Measurements from ENCODE around the gene JMJD7.

JMJD7 gene

DNA sequence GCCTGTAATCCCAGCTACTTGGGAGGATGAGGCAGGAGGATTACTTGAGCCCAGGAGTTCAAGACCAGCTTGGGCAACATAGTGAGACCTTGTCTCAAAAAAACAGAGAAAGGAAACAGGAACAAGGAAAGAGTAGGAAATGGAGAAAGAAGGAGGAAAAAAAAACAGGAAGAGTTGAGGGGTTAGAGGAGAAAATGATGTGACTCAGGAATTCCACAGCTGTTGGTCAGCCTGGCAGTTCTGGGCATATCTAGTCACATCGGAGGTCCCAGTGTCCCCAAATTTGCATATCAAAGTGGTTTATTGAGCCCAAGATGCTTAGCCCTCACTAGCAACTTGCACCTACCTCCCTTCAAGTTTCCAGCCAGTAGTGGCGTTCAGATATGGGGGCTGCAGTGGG, 18.8 kb upstream of the JMJD7 start:
- TF ChIP-seq, protein P1, sequence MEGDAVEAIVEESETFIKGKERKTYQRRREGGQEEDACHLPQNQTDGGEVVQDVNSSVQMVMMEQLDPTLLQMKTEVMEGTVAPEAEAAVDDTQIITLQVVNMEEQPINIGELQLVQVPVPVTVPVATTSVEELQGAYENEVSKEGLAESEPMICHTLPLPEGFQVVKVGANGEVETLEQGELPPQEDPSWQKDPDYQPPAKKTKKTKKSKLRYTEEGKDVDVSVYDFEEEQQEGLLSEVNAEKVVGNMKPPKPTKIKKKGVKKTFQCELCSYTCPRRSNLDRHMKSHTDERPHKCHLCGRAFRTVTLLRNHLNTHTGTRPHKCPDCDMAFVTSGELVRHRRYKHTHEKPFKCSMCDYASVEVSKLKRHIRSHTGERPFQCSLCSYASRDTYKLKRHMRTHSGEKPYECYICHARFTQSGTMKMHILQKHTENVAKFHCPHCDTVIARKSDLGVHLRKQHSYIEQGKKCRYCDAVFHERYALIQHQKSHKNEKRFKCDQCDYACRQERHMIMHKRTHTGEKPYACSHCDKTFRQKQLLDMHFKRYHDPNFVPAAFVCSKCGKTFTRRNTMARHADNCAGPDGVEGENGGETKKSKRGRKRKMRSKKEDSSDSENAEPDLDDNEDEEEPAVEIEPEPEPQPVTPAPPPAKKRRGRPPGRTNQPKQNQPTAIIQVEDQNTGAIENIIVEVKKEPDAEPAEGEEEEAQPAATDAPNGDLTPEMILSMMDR (IDR thresholded peaks at IDR 0.05; ENCODE audit: low read depth, low read length), result no peak
- DNase-seq (ENCODE audit: extremely low read depth, low read depth), result no peak

DNA sequence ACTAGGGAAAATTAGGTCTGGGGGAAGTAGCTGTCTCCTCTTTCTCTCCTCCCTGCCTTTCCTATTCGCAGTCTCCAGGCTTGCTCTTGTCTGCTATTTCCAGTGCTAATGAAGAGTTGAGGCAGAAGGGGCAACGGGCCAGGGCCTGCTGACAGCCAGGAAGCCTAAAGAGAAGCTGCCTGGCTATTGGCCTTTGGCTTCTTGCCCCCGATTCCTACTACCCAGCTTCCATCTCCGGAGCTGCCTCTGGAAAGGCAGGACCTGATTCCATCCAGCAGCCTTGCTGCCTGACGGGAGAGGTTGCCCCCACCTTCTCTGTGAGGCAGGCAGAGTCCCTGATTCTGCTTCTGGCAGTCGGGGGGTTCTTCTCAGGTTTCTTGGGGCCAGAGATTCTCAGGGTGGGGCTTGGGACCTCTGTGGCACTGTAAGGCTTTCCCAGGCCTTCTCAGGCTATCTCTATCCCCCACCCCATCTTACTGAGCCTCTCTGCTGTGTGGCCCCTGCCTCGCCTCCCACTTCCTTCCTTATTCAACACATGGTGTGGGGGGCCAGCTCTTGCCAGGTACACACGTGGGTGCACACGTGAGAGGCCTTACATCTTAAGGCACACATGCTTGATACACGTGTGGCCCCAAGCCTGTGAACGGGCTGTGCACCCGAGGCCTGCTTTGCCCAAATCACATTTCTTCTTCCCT, 18.2 kb upstream of the JMJD7 start:
- TF ChIP-seq, protein P1 (IDR thresholded peaks at IDR 0.05; ENCODE audit: low read depth, low read length), result no peak
- DNase-seq (ENCODE audit: extremely low read depth, low read depth), result no peak

DNA sequence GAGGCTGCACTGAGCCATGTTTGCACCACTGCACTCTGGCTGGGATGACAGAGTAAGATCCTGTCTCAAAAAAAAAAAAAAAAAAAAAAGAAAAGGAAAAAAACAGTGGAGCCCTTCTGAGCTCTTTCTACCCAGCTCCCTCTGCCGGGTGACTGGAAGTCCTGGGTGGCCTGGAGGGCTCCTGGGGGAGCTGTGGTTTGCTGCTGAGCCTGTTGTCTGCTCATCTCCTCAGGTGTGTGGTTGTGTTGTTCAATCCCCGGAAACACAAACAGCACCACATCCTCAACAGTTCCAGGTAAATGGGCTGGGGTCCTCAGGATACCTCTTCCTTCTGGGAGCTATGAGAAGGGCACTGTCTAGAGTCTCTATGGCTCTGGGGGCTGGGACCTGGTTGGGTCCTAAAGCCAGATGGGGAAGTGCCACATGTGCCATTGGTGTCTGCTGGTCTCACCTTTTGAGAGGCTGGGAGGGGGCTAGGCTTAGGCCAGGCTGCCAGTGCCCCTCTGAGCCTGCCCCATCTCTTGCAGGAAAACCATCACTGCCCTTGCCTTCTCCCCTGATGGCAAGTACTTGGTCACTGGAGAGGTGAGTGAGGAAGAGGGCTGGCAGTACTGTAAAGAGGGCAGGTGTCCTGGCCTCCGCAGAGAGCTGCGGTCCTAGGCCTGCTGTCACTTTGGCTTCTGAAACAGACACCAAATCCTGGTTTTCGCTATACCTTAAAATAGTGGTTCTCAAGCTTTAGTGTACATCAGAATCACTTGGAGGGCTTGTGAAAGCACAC, 17.1 kb upstream of the JMJD7 start:
- TF ChIP-seq, protein P1 (IDR thresholded peaks at IDR 0.05; ENCODE audit: low read depth, low read length), result no peak
- no peak for DNase-seq (ENCODE audit: extremely low read depth, low read depth)

DNA sequence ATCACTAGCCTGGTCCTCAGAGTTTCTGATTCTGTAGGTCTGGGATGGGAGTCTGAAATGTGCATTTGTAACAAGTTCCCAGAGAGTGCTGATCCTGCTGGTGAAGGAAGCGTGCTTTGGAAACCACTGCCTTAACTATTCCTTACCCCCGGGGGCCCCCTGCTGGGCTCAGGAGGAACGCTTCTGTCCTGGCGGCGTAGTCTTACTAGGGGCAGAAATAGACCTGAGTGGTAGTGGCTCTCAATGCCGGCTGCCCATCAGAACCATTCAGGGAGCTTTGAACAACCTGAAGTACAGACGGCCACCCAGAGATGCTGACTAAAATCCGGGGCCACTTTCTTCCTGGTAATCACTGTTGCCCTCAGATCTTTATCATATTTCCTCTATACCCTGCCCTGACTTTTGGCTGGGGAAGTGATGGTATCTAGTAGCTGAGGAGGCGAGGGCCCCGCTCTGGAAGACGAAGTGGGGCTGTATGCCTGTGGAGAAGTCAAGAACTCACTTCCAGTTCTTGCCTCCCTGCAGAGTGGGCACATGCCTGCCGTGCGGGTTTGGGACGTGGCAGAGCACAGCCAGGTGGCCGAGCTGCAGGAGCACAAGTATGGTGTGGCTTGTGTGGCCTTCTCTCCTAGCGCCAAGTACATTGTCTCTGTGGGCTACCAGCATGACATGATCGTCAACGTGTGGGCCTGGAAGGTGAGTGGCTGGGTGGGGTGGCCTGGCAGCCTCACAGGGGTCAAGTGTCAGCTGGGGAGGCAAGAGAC, 16.3 kb upstream of the JMJD7 start:
- peak; percentile 66 for DNase-seq (ENCODE audit: extremely low read depth, low read depth)
- TF ChIP-seq, protein P1 (IDR thresholded peaks at IDR 0.05; ENCODE audit: low read depth, low read length), result peak; percentile 93

DNA sequence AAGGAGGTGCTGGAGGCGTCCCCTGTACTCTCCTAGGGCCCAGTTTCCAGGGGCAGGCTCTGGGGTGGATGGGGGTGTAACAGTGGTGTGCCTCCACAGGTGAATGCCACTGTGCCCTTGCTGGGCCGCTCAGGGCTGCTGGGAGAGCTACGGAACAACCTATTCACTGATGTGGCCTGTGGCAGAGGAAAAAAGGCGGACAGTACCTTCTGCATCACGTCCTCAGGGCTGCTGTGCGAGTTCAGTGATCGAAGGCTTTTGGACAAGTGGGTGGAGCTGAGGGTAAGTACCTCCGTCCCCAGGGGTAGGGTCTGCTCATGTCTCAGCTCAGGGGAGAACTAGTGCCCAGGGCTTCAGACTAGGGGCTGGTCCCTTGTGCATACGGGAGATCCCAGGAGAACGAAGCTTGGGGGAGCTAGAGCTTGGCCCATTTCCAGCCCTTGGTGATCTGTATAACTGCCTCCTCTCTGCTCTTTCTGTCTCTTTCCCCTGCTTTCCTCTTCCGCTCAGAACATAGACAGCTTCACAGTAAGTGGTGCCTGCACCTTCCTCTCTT, 15.0 kb upstream of the JMJD7 start:
- TF ChIP-seq, protein P1 (IDR thresholded peaks at IDR 0.05; ENCODE audit: low read depth, low read length), result no peak
- no peak for DNase-seq (ENCODE audit: extremely low read depth, low read depth)

DNA sequence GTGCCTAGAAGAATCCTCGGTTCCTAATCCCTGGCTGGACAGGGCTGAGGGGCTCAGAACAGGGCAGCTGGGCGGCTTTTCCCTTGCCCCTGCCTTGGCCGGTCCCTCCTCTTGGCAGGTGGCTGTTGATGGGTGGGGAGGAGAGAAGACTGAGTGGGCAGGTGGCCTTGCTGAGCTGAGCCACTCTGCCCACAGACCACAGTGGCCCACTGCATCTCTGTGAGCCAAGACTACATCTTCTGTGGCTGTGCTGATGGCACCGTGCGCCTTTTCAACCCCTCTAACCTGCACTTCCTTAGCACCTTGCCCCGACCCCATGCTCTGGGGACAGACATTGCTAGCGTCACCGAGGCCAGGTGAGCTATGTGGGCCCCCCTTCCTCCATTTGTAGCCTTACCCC, 14.5 kb upstream of the JMJD7 start:
- TF ChIP-seq, protein P1 (IDR thresholded peaks at IDR 0.05; ENCODE audit: low read depth, low read length), result no peak

More for the DNA sequence above, 14.5 kb upstream of the JMJD7 start:
- DNase-seq (ENCODE audit: extremely low read depth, low read depth), result no peak

Data from AG09319 (cell line).